Fibroblast of skin of left quadriceps (primary cell): ENCODE data around the gene TGFBR1.

Source experiments
- DNase-seq, 2 experiments: peaks; one replicate each; pipeline ENCODE4 v3.0.0-alpha.2; 2013; ENCODE audit warnings: low read depth in 2 of 2

TGFBR1 gene

GRCh38 chr9:99169982-99170761 lies 65.3 kb downstream of the TGFBR1 start:
- DNase-seq, result no peak

DNA sequence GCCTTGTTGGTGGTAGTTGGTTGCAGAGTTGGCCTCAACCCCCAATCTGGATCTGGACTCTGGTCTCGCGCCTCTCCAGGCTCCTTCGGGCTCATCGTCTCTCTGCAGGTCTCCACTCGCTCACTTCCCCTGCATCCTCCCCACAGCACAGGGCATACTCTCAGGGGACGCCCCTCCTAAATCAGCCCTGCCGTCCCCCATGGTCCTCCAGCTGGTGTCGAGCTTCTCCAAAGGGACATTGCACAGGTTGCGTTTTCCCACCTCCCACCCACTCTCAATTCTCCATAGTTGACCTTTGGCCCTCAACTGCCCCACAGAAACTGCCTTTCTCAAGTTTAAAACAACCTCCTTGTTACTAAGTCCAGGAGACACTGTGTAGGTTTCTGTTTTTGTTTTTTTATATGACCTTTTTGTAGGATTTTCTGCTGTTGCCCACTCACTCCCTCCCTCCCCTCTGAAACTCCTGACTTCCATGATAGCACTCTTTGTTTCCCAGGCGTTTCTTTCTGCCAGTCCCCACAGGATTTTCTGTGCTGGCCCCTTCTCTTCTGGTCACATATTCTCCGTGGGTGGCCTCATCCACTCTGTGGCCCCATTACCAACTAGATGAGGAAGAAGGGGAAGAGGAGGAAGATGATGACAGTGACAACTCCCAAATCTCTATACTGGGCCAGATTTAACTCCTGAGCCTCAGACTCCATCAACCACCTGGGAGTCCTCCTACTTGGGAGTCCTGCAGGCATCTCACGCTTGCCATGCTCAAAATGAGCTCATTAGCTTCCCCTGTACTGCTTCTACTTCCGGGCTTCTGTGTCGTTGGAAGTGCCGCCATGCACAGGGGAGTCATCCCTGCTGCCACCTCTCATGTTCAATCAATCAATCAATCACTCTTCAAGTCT lies 66.6 kb downstream of the TGFBR1 start:
- DNase-seq, result no peak

GRCh38 chr9:99172124-99173091 lies 67.5 kb downstream of the TGFBR1 start:
- no peak for DNase-seq

DNA sequence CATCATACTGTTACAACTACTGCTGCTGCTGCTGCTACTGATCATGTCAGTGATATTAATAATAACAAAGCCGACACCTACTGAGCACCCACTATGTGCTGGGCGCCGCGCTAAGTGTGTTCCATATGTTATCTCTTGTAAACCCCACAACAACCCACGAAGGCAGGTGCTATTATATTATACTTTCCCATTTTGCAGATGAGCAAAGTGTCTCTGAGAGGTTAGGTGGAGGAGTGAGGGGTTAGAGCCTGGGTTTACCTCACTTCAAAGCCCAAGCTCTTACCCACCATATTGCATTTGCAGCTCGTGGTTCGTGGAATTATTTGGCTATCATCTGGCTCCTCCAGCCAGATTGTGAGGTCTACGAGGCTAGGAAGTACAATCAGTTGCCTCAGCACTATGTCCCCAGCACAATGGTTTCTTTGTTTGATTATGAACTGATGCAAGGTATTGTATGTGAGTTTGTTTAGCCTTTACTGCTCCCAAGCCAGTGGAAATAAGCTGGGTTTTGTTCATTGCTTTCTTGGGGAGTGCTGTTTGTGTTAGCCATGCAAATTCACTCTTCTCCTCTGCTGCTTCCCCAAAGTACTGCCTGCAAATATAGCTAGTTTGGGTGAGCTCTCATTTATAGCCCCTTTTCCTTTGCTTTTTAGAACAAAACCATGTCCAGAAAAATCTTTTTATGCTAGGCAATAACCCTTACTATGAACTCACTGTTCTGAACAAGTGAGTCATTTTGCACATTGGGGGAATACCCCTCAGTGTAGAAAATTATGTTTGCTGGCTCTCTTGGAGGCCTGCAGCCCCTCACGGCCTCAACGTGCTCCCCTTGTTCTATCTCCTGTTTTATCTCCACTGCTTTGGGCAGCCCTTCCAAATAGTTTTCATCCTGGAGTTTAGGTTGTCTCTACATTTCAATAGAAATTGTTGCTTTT lies 68.9 kb downstream of the TGFBR1 start:
- no peak for DNase-seq

DNA sequence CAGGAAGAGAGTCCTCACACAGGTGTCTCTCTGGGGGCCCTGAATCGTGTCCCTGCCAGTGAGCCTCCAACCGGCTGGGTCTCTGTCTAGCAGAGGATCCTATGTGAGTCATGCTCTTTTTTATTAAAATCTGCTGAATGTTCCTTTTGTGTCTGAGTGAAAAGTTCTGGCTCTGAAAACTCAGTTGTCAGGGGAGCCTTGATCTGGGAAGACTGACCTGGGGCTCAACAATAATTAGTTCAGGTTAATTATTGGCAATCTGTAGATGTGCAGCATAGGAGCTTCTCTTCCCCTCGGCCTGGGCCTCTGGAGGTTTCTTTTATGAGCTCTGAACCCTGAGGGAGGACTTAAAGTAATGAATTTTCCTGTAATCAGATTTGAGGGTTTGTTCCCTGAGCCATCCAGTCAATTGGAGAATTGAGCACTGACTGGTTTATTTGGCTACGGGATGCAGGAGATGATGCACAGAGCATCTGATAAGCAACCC lies 71.7 kb downstream of the TGFBR1 start:
- DNase-seq, result no peak

DNA sequence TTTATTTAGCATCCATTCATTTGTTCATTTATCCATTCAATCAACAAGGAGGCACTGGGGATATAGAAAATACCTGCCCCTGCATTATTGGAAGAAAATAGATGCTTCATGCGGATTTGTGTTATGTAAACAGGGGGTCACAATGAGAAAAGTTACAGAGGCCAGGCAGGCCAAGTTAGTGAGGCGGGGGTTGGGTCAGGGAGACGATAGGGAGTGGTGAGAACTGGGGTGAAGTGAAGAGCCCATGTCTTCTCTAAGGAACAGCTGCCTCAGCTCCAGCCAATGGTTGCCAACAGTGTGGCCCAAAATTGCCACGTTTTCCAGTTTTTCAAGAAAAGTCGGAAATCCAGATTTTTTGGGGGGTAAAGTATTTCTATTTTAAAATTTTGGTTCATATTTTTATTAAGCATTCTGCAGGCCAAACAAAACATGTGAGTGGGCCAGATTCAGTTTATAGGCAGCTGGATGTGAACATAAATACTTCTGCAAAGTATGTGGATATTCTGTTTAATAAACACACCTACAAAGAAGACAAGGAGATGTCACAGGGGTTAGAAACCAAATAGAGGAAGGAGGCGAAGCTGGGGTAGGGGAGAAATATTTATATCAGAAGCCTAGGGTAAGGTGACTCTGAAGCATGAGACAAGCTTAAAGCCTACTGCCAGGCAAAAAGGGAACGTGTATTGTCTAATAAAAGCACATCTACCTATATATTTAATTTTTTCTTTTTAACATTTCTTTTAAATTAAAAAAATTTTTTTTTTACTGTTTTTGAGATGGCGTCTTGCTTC lies 72.9 kb downstream of the TGFBR1 start:
- no peak for DNase-seq

DNA sequence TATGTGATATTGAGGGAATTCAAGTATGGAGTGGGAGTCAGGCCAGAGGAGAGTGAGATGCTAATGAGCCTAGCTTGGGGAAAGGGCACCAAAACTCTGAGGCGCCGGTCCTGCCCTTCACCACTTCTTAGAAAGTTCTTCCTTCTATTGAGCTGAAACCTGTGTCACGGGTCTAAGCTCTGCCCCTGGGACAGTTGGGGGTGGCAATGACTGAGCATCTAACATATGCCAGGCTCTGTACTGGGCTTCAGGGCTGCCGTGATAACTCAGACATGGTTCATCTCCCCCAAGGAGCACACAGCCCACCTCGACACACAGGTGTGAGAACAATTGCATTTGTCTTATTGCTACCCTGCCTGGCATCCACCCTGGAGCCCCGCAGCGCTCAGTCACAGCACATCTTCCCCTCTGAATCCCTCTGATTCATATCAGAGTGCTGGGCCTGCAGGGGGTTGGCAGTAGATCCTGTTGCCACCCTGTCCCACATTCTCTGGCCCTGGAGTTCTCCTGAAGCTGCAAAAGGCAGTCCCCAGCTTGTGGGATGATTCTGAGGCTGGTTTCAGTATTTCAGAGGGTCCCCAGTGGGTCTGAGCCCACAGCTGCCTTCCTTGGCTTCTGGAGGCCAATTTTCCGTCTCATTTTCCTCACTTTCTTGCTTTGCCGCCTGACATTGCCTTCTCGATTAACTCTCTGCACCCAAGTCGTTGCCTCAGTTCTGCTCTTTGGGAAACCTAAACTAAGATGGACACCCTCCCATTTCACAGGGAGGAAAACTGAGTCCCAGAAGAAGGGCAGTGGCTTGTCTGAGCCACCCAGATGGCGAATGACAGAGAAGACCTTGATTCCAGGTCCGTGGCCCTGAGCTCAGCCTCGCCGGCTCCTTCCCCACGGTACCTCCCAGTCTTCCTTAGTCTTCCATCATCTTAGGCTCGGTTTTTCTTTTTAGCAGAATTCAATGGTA lies 74.3 kb downstream of the TGFBR1 start:
- no peak for DNase-seq

DNA sequence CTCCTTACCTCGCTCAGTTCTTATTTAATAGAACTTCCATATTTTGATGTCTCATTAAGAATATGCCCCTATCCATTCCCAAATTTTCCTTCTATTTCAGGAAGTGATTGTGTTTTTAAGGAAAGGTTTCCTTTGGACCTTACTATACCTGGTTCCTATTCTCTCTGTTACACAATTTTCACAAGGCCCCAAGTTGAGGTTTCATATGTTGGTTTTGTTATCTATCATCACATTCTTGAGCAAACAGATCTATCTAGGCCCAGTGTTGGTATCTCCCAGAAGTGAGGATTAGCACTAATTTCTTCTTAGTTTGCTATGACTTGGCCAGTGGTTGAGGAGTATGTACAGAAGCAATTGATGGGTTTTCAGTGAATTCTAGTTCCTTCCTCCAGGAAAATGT lies 75.3 kb downstream of the TGFBR1 start:
- DNase-seq, result no peak

GRCh38 chr9:99180662-99181061 lies 75.7 kb downstream of the TGFBR1 start:
- no peak for DNase-seq

DNA sequence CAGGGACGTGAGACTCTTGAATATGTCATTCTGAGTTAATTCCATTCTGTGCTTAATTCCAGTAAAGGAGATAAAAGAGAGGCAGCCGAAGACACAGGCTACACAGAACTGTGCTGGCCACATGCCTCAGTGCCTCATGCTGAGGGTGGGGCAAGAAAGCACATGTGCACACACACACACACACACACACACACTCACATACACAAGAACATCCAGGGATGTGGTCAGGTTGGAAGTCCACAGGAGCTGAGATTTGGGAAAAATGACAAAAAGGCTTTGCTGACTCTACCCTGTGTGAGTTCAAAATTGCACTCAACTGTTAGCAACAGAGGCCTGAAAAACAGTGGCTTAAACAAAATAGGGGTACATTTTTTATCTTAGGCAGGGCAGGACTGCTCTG lies 76.3 kb downstream of the TGFBR1 start:
- no peak for DNase-seq

GRCh38 chr9:99181621-99182020 lies 76.7 kb downstream of the TGFBR1 start:
- peak; percentile 27 to 43 for DNase-seq

DNA sequence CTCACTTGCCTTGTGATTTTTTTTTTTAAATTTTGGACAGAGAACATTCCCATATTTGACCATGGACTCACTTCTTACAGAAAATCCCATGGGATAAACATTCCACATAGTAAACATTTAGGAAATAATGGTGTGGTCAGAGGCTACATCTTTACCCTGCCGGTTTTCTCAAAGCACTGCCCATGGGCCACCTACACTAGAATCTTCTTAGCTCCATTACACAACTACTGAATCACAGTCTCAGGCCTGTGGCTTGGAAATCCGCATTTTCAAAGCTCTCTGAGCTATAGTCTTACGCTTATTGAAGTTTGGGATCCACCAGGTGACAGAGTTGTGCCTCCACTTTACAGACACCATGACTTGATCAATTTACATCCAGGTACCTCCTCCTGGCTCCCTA lies 77.4 kb downstream of the TGFBR1 start:
- no peak for DNase-seq

DNA sequence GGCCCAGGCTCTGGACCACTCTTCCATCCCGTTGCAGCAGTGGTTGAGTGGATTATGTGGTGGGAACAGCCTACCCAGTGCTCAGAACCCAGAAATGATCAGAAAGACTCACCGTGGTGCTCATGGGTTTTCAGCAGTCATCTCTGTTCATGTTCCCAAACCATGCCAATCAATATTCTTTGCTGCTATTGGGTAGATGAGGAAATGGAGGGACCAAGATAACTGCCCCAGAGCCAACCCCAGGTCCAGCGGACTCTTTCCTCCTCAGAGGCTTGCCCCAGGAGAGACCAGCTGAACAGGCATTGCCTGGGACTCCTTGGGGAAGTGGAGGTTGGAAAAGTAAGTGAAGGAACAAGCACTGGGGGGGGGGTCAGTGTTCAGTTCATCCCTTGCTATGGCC lies 78.7 kb downstream of the TGFBR1 start:
- DNase-seq, result no peak

GRCh38 chr9:99184110-99184474 lies 79.2 kb downstream of the TGFBR1 start:
- DNase-seq, result no peak

DNA sequence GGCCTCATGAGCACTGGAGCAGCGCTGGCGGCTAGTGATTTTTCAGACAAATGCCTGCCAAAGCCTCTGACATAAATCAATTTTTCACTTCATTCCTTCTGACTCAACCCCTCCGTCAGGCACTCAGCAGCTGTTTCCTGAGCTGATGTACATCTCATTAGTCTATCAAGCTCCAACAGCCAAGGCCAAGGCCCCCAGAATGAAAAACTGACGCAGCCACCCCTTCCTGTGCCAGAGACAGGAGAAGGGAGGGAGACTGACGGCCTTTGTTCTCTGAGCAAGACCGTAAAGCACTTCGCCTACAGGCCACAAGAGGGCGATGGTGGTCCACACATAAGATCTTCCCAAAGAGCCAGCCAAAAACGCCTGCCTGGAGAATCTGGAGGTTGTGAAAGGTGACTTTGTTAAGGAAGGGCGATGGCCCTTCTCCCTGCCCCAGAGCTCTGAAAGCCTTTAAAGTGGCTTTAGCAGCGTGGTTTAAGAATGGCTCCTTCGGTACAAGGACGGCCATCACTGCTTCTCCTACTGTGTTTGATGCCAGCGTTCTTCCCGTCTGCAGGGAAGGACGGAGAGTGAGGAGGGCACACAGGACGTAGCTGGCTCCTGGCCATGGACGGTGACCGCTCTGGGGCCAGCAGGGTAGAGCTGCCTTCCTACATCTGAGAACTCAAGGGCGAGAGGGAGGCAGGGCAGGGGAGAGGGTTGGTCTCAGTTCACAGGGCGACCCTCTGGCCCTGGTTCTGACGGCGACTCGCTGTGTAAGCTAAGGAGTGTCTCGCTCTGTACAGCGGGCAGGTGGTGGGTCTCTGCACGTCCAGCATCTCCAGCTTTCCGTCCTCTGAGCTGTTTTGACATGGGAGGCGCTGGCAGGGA lies 79.8 kb downstream of the TGFBR1 start:
- peak; percentile 93 for DNase-seq

DNA sequence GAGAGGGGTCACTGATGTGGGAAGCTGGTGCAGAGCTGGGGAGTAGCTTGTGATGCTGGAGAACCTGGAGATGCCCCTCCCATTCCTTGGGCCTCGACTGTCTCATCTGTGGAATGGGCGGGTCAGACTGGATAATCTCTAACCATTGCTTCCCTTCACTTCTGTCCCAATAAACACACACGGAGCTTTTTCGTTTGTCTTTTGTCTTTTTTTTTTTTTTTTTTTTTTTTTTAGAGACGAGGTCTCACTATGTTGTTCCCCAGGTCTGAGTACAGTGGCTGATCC lies 80.4 kb downstream of the TGFBR1 start:
- DNase-seq, result no peak

GRCh38 chr9:99185934-99186333 lies 81.0 kb downstream of the TGFBR1 start:
- no peak for DNase-seq

GRCh38 chr9:99187311-99187710 lies 82.4 kb downstream of the TGFBR1 start:
- DNase-seq, result no peak
